Right lobe of liver (tissue), 6 donors: ENCODE measurements around the gene METTL14. TPM values are rescaled to one million over a fixed set of nuclear protein-coding genes. Genes with fewer than 3 reads are reported as not detected.
A peak's percentile ranks its signal among the peaks of the same experiment; 100 is the strongest.

Experiments
- ATAC-seq, 4 donors: fragments of 200-7000 bp; cut with Tn5 transposase; one replicate each; pipeline ENCODE4 v1.9.1; 2020; ENCODE audit warnings: mild to moderate bottlenecking in 4 of 4, moderate library complexity in 4 of 4
- DNase-seq, 3 donors: peaks; one replicate each; pipeline ENCODE4 v3.0.0-alpha.2; 2020
- H3K27ac ChIP-seq, 3 donors: fragments of 200-600 bp; one replicate each; pipeline ENCODE4 v1.8.0; 2022
- H3K27me3 ChIP-seq, 2 donors: fragments of 200-600 bp; one replicate each; pipeline ENCODE4 v1.8.0; 2022
- H3K36me3 ChIP-seq, 4 donors: fragments of 200-600 bp; sonication (generic) in 1 of 4; one replicate each; pipeline versions ENCODE4 v1.5.1 to v1.8.0; 2017 to 2022; ENCODE audit warnings: control low read depth in 1 of 4
- H3K4me1 ChIP-seq, 4 donors: fragments of 200-600 bp; sonication (generic) in 1 of 4; one replicate each; pipeline versions ENCODE4 v1.5.1 to v1.8.0; 2017 to 2022; ENCODE audit warnings: control low read depth in 1 of 4
- H3K4me3 ChIP-seq, 3 donors: fragments of 200-600 bp; one replicate each; pipeline ENCODE4 v1.8.0; 2022
- H3K9me3 ChIP-seq, 4 donors: fragments of 200-600 bp; sonication (generic) in 1 of 4; one replicate each; pipeline versions ENCODE4 v1.5.1 to v1.8.0; 2017 to 2022; ENCODE audit warnings: control low read depth in 1 of 4
- CTCF ChIP-seq, 4 donors: fragments of 200-600 bp in 3 of 4; fragments of 450-650 bp in 1 of 4; IDR thresholded peaks; one replicate each; pipeline versions ENCODE4 v1.5.1 to v1.8.0; 2016 to 2022; ENCODE audit warnings: antibody characterized with exemption in 4 of 4, mild to moderate bottlenecking in 2 of 4
- POLR2A ChIP-seq: fragments of 450-650 bp; IDR thresholded peaks from one replicate; pipeline ENCODE4 v1.6.1; 2017; ENCODE audit warnings: antibody characterized with exemption, mild to moderate bottlenecking
- WGBS: methylation state at CpG from one replicate; pipeline ENCODE4 v1.1.6; 2018; ENCODE audit warnings: low coverage, low lambda C conversion rate; ENCODE audit not compliant: insufficient coverage; ENCODE audit errors: missing lambda C conversion rate; 5-methylcytosine and 5-hydroxymethylcytosine counted together
- intact Hi-C, 2 donors: fragments of 100-400 bp; cut with DNase I; formaldehyde crosslinking; loops; one replicate each; pipeline versions ENCODE4 v1.11.2 to v1.14.1; 2022
- small RNA-seq, 2 experiments: library from RNA; depleted of rRNA; stranded (forward); fragments of <200 nt; gene quantifications; one replicate each; pipeline ENCODE3, GENCODE V24; 2016
- total RNA-seq, 6 experiments: library from RNA; depleted of rRNA in 2 of 6; stranded (reverse); fragments of >200 nt in 2 of 6; fragmentation: NEBNext Ultra II Directional in 3 of 6; extraction: Animal tissue kit (Norgen Biotek cat#: 25700) in 3 of 6; gene quantifications; one replicate each; pipeline versions ENCODE4 v1.1.0 to v1.2.4, GENCODE V29; 2016 to 2023
- donor health status: DM: no; HTN: yes; CAD: no.
- donor health status: DM: no; HTN: no; CAD: no.
- donor health status: DM: no; HTN: no; CAD: no.
- donor health status: DM: no; HTN: yes; CAD: no.
- donor health status: DM: no; HTN: yes; CAD: no.

Gene METTL14
- total RNA-seq, 6 experiments from 2014 or later = 19.5 to 33.0 (median 25.9) TPM

- TF ChIP-seq CTCF (IDR thresholded peaks at IDR 0.05) (no peak), POLR2A (no peak)
- peaks cover 0 to 40% (median 16%) of the 10 kb centered on the region in 4 donors for H3K36me3 ChIP-seq
- no peak for DNase-seq
- no peak overlapping the region for H3K4me3 ChIP-seq
- no peak for ATAC-seq
- peaks cover 0 to 30% (median 5%) of the 10 kb centered on the region in 4 donors for H3K4me1 ChIP-seq
- H3K27ac ChIP-seq = peak overlapping the region in 1 of 3 donors; percentile 3
- H3K9me3 ChIP-seq = no peaks in the 10 kb centered on the region
- intact Hi-C loops = no loop called here
- H3K27me3 ChIP-seq = no peaks in the 10 kb centered on the region
- 56% methylated on average over 3 of the region's 3 CpGs for WGBS
Observed at GRCh38 chr4:118762730-118763477, 77.7 kb downstream of the METTL14 start.

Small RNA genes lying within 50 kb of the gene (small RNA-seq; reads per million reads assigned to genes)
- gene SEPT14P4 = 0 reads per million in 2 experiments

Other genes starting within 250 kb of the METTL14 start
- 10 to 100 TPM; 52.2 to 80.1 (median 69.2) TPM for gene SEC24D, start 150.7 kb downstream of the METTL14 start, total RNA-seq
- gene SYNPO2, start 203.5 kb downstream of the METTL14 start, total RNA-seq = 10 to 100 TPM in 2 of 6 experiments, 1 to 10 TPM in 4; 2.7 to 11.2 (median 8.2) TPM